Measurements from ENCODE around the gene PLCL2. TPM values are rescaled to one million over a fixed set of nuclear protein-coding genes. Genes with fewer than 3 reads are reported as not detected.

The PLCL2 gene
- total and polyA plus RNA-seq, 2 donors (not counting 1 experiment from before 2014, with no cell fraction given) = 4.0 to 11.9 TPM

DNA sequence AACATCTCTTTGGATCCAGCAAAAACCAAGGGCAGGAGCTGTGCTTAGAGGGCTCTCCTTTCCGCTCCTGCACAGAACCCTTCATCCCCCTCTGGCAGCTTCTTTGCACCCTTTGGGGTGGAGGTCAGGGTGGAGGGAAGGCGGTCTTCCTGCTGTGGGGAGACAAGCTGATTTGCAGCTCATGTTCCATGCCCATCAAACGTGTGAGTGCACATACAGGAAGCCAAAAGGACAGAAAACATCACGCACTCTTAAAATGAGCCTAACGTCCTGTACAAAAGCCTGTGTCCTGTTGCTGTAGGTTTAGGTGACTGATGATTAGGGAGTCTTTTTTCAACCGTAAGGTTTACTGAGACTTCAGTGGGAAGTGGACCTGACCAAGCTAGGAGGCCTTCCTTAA, 195.2 kb downstream of the PLCL2 start:
- Histone ChIP-seq H4K20me1 (ENCODE audit: control insufficient read depth, extremely low read depth, insufficient read depth, low read length) (no peaks in the 10 kb centered on the region), H3K36me3 (ENCODE audit: control insufficient read depth, insufficient read depth, low read length) (no peaks in the 10 kb centered on the region), H3K27me3 (ENCODE audit: control insufficient read depth, insufficient read depth, low read length) (no peaks in the 10 kb centered on the region), H3K79me2 (ENCODE audit: control insufficient read depth, insufficient read depth, low read length) (no peaks in the 10 kb centered on the region), H3K9me3 (ENCODE audit: control insufficient read depth, insufficient read depth, low read depth, low read length) (no peaks in the 10 kb centered on the region), H3K4me2 (ENCODE audit: extremely low read depth, insufficient read depth, low read length) (no peak overlapping the region), H3K9ac (ENCODE audit: insufficient read depth, low read length) (no peak overlapping the region), H3K27ac (ENCODE audit: insufficient read depth, low read length) (no peak overlapping the region), H3K4me3 (replicated peaks in 1 of 4; ENCODE audit: control extremely low read depth in 1 of 4, insufficient read depth in 1 of 4, low read depth in 3 of 4, low read length in 4 of 4) (no peak overlapping the region), H3K4me1 (ENCODE audit: control insufficient read depth, extremely low read depth, insufficient read depth, low read length) (no peaks in the 10 kb centered on the region), H2AFZ (ENCODE audit: low read length) (no peak overlapping the region)
- DNase-seq (ENCODE audit: low read depth in 2 of 2) = no peak
- TF ChIP-seq EZH2 (IDR thresholded peaks at IDR 0.05; ENCODE audit: low read length, missing control alignments) = no peak
- TF ChIP-seq, protein P1, sequence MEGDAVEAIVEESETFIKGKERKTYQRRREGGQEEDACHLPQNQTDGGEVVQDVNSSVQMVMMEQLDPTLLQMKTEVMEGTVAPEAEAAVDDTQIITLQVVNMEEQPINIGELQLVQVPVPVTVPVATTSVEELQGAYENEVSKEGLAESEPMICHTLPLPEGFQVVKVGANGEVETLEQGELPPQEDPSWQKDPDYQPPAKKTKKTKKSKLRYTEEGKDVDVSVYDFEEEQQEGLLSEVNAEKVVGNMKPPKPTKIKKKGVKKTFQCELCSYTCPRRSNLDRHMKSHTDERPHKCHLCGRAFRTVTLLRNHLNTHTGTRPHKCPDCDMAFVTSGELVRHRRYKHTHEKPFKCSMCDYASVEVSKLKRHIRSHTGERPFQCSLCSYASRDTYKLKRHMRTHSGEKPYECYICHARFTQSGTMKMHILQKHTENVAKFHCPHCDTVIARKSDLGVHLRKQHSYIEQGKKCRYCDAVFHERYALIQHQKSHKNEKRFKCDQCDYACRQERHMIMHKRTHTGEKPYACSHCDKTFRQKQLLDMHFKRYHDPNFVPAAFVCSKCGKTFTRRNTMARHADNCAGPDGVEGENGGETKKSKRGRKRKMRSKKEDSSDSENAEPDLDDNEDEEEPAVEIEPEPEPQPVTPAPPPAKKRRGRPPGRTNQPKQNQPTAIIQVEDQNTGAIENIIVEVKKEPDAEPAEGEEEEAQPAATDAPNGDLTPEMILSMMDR (conservative IDR thresholded peaks at IDR 0.05 in 1 of 2, IDR thresholded peaks at IDR 0.05 in 1 of 2; ENCODE audit: low read depth in 1 of 2, low read length in 2 of 2) = no peak

DNA sequence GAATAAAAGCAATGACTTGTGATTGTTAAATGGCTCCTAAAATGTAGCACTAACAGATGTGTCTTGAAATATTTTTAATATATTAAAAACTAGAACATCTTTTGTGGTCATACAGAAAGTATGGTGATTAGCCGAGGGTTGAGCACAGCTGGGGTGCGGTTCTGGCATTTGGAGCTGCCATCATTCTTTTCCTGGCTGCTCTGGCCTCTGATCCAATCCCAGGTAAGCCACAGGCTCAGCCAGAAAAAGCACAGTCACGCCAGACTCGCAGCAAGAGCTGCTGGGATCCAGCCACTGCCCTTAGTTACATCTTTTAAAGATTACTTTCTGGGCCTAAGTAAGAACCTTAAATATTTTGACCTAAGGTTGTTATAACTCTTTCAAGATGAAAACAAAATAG, 196.8 kb downstream of the PLCL2 start:
- Histone ChIP-seq H3K9ac (ENCODE audit: insufficient read depth, low read length) (no peak overlapping the region), H3K4me2 (ENCODE audit: extremely low read depth, insufficient read depth, low read length) (no peak overlapping the region), H3K27me3 (ENCODE audit: control insufficient read depth, insufficient read depth, low read length) (no peaks in the 10 kb centered on the region), H4K20me1 (ENCODE audit: control insufficient read depth, extremely low read depth, insufficient read depth, low read length) (no peaks in the 10 kb centered on the region), H2AFZ (ENCODE audit: low read length) (no peak overlapping the region), H3K79me2 (ENCODE audit: control insufficient read depth, insufficient read depth, low read length) (no peaks in the 10 kb centered on the region), H3K9me3 (ENCODE audit: control insufficient read depth, insufficient read depth, low read depth, low read length) (no peaks in the 10 kb centered on the region), H3K36me3 (ENCODE audit: control insufficient read depth, insufficient read depth, low read length) (no peaks in the 10 kb centered on the region), H3K4me1 (ENCODE audit: control insufficient read depth, extremely low read depth, insufficient read depth, low read length) (no peaks in the 10 kb centered on the region), H3K27ac (ENCODE audit: insufficient read depth, low read length) (no peak overlapping the region), H3K4me3 (replicated peaks in 1 of 4; ENCODE audit: control extremely low read depth in 1 of 4, insufficient read depth in 1 of 4, low read depth in 3 of 4, low read length in 4 of 4) (no peak overlapping the region)
- TF ChIP-seq, protein P1 (conservative IDR thresholded peaks at IDR 0.05 in 1 of 2, IDR thresholded peaks at IDR 0.05 in 1 of 2; ENCODE audit: low read depth in 1 of 2, low read length in 2 of 2) = no peak
- TF ChIP-seq EZH2 (IDR thresholded peaks at IDR 0.05; ENCODE audit: low read length, missing control alignments) = no peak
- DNase-seq (ENCODE audit: low read depth in 2 of 2) = no peak

GRCh38 chr3:17087509-17087908, 202.8 kb downstream of the PLCL2 start:
- DNase-seq (ENCODE audit: low read depth in 2 of 2) = no peak
- Histone ChIP-seq H3K36me3 (ENCODE audit: control insufficient read depth, insufficient read depth, low read length) (no peaks in the 10 kb centered on the region), H3K27ac (ENCODE audit: insufficient read depth, low read length) (no peak overlapping the region), H4K20me1 (ENCODE audit: control insufficient read depth, extremely low read depth, insufficient read depth, low read length) (no peaks in the 10 kb centered on the region), H3K9ac (ENCODE audit: insufficient read depth, low read length) (no peak overlapping the region), H3K4me1 (ENCODE audit: control insufficient read depth, extremely low read depth, insufficient read depth, low read length) (no peaks in the 10 kb centered on the region), H3K9me3 (ENCODE audit: control insufficient read depth, insufficient read depth, low read depth, low read length) (no peaks in the 10 kb centered on the region), H2AFZ (ENCODE audit: low read length) (no peak overlapping the region), H3K27me3 (ENCODE audit: control insufficient read depth, insufficient read depth, low read length) (no peaks in the 10 kb centered on the region), H3K4me2 (ENCODE audit: extremely low read depth, insufficient read depth, low read length) (no peak overlapping the region), H3K79me2 (ENCODE audit: control insufficient read depth, insufficient read depth, low read length) (no peaks in the 10 kb centered on the region), H3K4me3 (replicated peaks in 1 of 4; ENCODE audit: control extremely low read depth in 1 of 4, insufficient read depth in 1 of 4, low read depth in 3 of 4, low read length in 4 of 4) (no peak overlapping the region)
- TF ChIP-seq, protein P1 (conservative IDR thresholded peaks at IDR 0.05 in 1 of 2, IDR thresholded peaks at IDR 0.05 in 1 of 2; ENCODE audit: low read depth in 1 of 2, low read length in 2 of 2) = no peak
- TF ChIP-seq EZH2 (IDR thresholded peaks at IDR 0.05; ENCODE audit: low read length, missing control alignments) = no peak
